Cardiac fibroblast (primary cell): Measurements from ENCODE around the gene SLC66A1.
A peak's percentile ranks its signal among the peaks of the same experiment; 100 is the strongest.

Source experiments
- DNase-seq, 2 donors: peaks; one replicate each; pipeline versions ENCODE4 v3.0.0 to v3.0.0-alpha.2; 2010; ENCODE audit warnings: low read depth in 2 of 2
- H3K4me3 ChIP-seq, 2 donors: replicated peaks in 1 of 2; 1 replicate in 1 of 2; 2 replicates in 1 of 2; pipeline ENCODE4 v1.5.1; 2011; ENCODE audit warnings: low read depth in 2 of 2, low read length in 2 of 2, mild to moderate bottlenecking in 2 of 2, moderate library complexity in 1 of 2
- CTCF ChIP-seq: IDR thresholded peaks from one replicate; pipeline ENCODE4 v1.5.1; 2011; ENCODE audit warnings: low read depth, mild to moderate bottlenecking, low read length, inconsistent platforms

Gene SLC66A1

GRCh38 chr1:19309123-19309813, 2.9 kb upstream of the SLC66A1 start:
- H3K4me3 ChIP-seq, result no peak overlapping the region
- no peak for TF ChIP-seq CTCF
- peak; percentile 45 to 83 for DNase-seq

- TF ChIP-seq CTCF, result no peak
- H3K4me3 ChIP-seq, result no peak overlapping the region
- no peak for DNase-seq
These were observed 2.1 kb upstream of the SLC66A1 start for GRCh38 chr1:19310061-19310460.

GRCh38 chr1:19310720-19311502, 1.2 kb upstream of the SLC66A1 start:
- peak in 1 of 2 donors; percentile 16 for DNase-seq
- H3K4me3 ChIP-seq, result peak overlapping the region; percentile 83 to 87
- no peak for TF ChIP-seq CTCF

GRCh38 chr1:19311503-19311930, 609 bp upstream of the SLC66A1 start:
- H3K4me3 ChIP-seq, result peak overlapping the region; percentile 83 to 87
- no peak for TF ChIP-seq CTCF
- no peak for DNase-seq

GRCh38 chr1:19312782-19313635, 883 bp downstream of the SLC66A1 start:
- H3K4me3 ChIP-seq, result peak overlapping the region; percentile 75 to 80
- no peak for DNase-seq
- TF ChIP-seq CTCF, result no peak

- DNase-seq, result no peak
- H3K4me3 ChIP-seq, result no peak overlapping the region
- TF ChIP-seq CTCF, result no peak
These were observed 1.5 kb downstream of the SLC66A1 start for GRCh38 chr1:19313636-19313959.
